HEK293 (cell line): ENCODE measurements around the gene ASTN2.

Experiments used
- CTCF ChIP-seq: fragments of 450-650 bp; formaldehyde crosslinking; IDR thresholded peaks from 2 replicates; pipeline ENCODE4 v1.5.1; 2016; ENCODE audit warnings: missing biosample characterization, missing genetic modification characterization
- KLF16 ChIP-seq: fragments of 450-650 bp; formaldehyde crosslinking; IDR thresholded peaks from 2 replicates; pipeline ENCODE4 v1.5.1; 2017; ENCODE audit warnings: missing biosample characterization, missing genetic modification characterization
- MZF1 ChIP-seq: fragments of 450-650 bp; formaldehyde crosslinking; IDR thresholded peaks from 2 replicates; pipeline ENCODE4 v1.5.1; 2017; ENCODE audit warnings: missing biosample characterization, missing genetic modification characterization, borderline replicate concordance
- RBAK ChIP-seq: fragments of 450-650 bp; formaldehyde crosslinking; IDR thresholded peaks from 2 replicates; pipeline ENCODE4 v1.5.1; 2016; ENCODE audit warnings: missing biosample characterization, missing genetic modification characterization
- YY1 ChIP-seq: fragments of 450-650 bp; formaldehyde crosslinking; IDR thresholded peaks from 2 replicates; pipeline ENCODE4 v1.5.1; 2018; ENCODE audit warnings: missing biosample characterization, missing genetic modification characterization
- ZNF19 ChIP-seq: fragments of 450-650 bp; formaldehyde crosslinking; IDR thresholded peaks from 2 replicates; pipeline ENCODE4; 2016; ENCODE audit warnings: missing biosample characterization, missing genetic modification characterization, low read depth
- ZNF24 ChIP-seq: fragments of 450-650 bp; formaldehyde crosslinking; IDR thresholded peaks from 2 replicates; pipeline ENCODE4 v1.5.1; 2016; ENCODE audit warnings: missing biosample characterization, missing genetic modification characterization
- ZNF341 ChIP-seq: fragments of 450-650 bp; formaldehyde crosslinking; IDR thresholded peaks from 2 replicates; pipeline ENCODE4; 2016; ENCODE audit warnings: low read depth, missing biosample characterization, missing genetic modification characterization
- ZNF354C ChIP-seq: fragments of 450-650 bp; formaldehyde crosslinking; IDR thresholded peaks from 2 replicates; pipeline ENCODE4 v1.5.1; 2016; ENCODE audit warnings: missing biosample characterization, missing genetic modification characterization, low read depth, borderline replicate concordance
- ZNF639 ChIP-seq: fragments of 450-650 bp; formaldehyde crosslinking; IDR thresholded peaks from 2 replicates; pipeline ENCODE4 v1.5.1; 2016; ENCODE audit warnings: missing biosample characterization, missing genetic modification characterization
- ZSCAN18 ChIP-seq: fragments of 450-650 bp; formaldehyde crosslinking; IDR thresholded peaks from 2 replicates; pipeline ENCODE4 v1.5.1; 2016; ENCODE audit warnings: missing biosample characterization, missing genetic modification characterization

GRCh38 chr9:117095081-117095480 is 319.8 kb downstream of the ASTN2 start:
- TF ChIP-seq CTCF (tag by site-specific recombination) (no peak), RBAK (tag by site-specific recombination) (no peak), YY1 (tag by site-specific recombination) (no peak), ZNF639 (no peak), ZNF341 (tag by site-specific recombination) (no peak), ZNF19 (tag by site-specific recombination) (no peak), ZSCAN18 (tag by site-specific recombination) (no peak), ZNF354C (tag by site-specific recombination) (no peak), KLF16 (tag by site-specific recombination) (no peak), MZF1 (no peak), ZNF24 (tag by site-specific recombination) (no peak)
